ENCODE measurements around the gene CNN2. TPM values are rescaled to one million over a fixed set of nuclear protein-coding genes. Genes with fewer than 3 reads are reported as not detected.

The CNN2 gene
- total RNA-seq, 5 donors from 2014 or later (not counting 1 experiment from before 2014, with no cell fraction given): 239 to 385 (median 314) TPM

DNA sequence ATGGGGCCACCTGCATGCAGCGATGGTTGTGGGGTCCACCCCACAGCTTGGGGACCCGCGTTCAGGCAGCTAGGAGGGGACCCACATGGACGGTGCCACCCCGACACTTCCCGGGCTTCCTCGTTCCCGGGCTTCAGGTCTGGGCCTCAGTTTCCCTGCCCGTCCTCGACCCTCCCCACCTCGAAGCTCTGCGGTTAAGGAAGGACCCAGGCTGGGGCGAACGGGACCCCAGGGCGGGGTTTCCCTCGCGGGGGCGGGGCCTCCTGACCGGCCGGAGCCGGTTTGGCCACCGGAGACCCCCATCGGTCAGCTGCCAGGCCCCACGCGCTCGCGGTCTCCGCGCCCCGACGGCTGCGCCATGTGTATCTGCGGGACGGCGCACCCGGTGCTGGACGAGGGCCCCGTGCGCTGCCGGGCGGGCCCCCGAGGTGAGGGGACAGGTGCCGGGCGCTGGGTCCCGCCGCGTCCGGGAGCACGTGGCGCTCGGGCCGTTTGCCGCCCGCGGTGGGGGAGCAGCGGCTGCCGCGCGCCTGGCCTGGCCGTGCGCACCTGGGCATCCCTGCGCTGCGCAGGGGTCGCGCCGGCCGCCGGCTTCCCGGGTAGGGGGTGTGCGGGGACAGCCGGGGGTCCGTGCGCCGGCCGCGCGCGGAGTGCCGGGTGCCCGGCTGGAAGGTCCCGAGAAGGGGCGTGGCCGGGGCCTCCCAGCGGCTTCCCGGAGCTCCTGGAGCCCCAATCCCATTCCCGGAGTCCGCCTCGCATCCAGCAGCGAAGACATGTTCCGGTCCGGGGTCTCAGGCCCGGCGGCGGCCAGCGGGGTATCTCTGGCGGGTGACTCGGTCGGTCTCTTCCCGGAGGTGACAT is 44.8 kb downstream of the CNN2 start:
- DNase-seq: no peak
- H3K4me3 ChIP-seq (ENCODE audit: control insufficient read depth in 1 of 2, extremely low read depth in 1 of 2, low read length in 1 of 2): no peak overlapping the region
- H3K4me3 Mint-ChIP-seq: peak overlapping the region; percentile 73 to 90 (median 75)
- no peak for ATAC-seq (replicated peaks in 1 of 4)
- WGBS (ENCODE audit: insufficient coverage): 91% methylated on average over 87 of the region's 99 CpGs
- POLR2A ChIA-PET: interaction anchor here in 1 of 2 donors (0.6 kb wide), 1 partner anchor 42 kb away, joined by 3 read pairs; no protein-coding TSS in a partner anchor
- H3K4me1 ChIP-seq (ENCODE audit: control insufficient read depth in 1 of 2, extremely low read depth in 1 of 2, insufficient read depth in 2 of 2, low read length in 2 of 2): peaks cover 49 to 84% of the 10 kb centered on the region in 2 experiments
- CTCF ChIA-PET: no interaction called here
- H3K27ac Mint-ChIP-seq: peak overlapping the region; percentile 95 to 96
- H3K27me3 ChIP-seq (replicated peaks in 1 of 2; ENCODE audit: control insufficient read depth in 2 of 2, extremely low read depth in 1 of 2, insufficient read depth in 2 of 2, low read length in 1 of 2): no peaks in the 10 kb centered on the region
- H3K36me3 ChIP-seq (ENCODE audit: control insufficient read depth in 2 of 2, extremely low read depth in 1 of 2, insufficient read depth in 1 of 2, low read length in 1 of 2): peaks cover 10 to 73% of the 10 kb centered on the region in 2 donors
- peaks cover 48 to 61% (median 56%) of the 10 kb centered on the region in 3 donors for H3K4me1 Mint-ChIP-seq
- H3K27ac ChIP-seq (ENCODE audit: low read length): peak overlapping the region; percentile 25
- H3K36me3 Mint-ChIP-seq: peaks cover 28% of the 10 kb centered on the region
- no peaks in the 10 kb centered on the region for H3K27me3 Mint-ChIP-seq
- no peaks in the 10 kb centered on the region for H3K9me3 Mint-ChIP-seq
- H3K9me3 ChIP-seq: no peaks in the 10 kb centered on the region

GRCh38 chr19:1072371-1073015 is 46.1 kb downstream of the CNN2 start:
- Mint-ChIP-seq H3K4me3 (peak overlapping the region; percentile 73 to 79 (median 75)), H3K27me3 (no peaks in the 10 kb centered on the region), H3K27ac (peak overlapping the region; percentile 90 to 96), H3K4me1 (peaks cover 58 to 63% (median 61%) of the 10 kb centered on the region in 3 donors), H3K9me3 (no peaks in the 10 kb centered on the region), H3K36me3 (peaks cover 33% of the 10 kb centered on the region)
- no peaks in the 10 kb centered on the region for H3K9me3 ChIP-seq
- H3K27me3 ChIP-seq (replicated peaks in 1 of 2; ENCODE audit: control insufficient read depth in 2 of 2, extremely low read depth in 1 of 2, insufficient read depth in 2 of 2, low read length in 1 of 2): no peaks in the 10 kb centered on the region
- ATAC-seq (replicated peaks in 1 of 4): no peak
- POLR2A ChIA-PET: interaction anchor here in 1 of 2 donors (0.5 kb wide), 1 partner anchor 9 kb away, joined by 4 read pairs; no protein-coding TSS in a partner anchor
- peaks cover 50 to 90% of the 10 kb centered on the region in 2 experiments for H3K4me1 ChIP-seq (ENCODE audit: control insufficient read depth in 1 of 2, extremely low read depth in 1 of 2, insufficient read depth in 2 of 2, low read length in 2 of 2)
- CTCF ChIA-PET: interaction anchor here in 1 of 2 donors (0.5 kb wide), 1 partner anchor 122 kb away, joined by 13 read pairs; no protein-coding TSS in a partner anchor
- no peak overlapping the region for H3K4me3 ChIP-seq (ENCODE audit: control insufficient read depth in 1 of 2, extremely low read depth in 1 of 2, low read length in 1 of 2)
- WGBS (ENCODE audit: insufficient coverage): no CpG with 5 or more reads among the region's 11 CpGs
- H3K36me3 ChIP-seq (ENCODE audit: control insufficient read depth in 2 of 2, extremely low read depth in 1 of 2, insufficient read depth in 1 of 2, low read length in 1 of 2): peaks cover 10 to 77% of the 10 kb centered on the region in 2 donors
- H3K27ac ChIP-seq (ENCODE audit: low read length): peak overlapping the region; percentile 19
- DNase-seq: no peak

DNA sequence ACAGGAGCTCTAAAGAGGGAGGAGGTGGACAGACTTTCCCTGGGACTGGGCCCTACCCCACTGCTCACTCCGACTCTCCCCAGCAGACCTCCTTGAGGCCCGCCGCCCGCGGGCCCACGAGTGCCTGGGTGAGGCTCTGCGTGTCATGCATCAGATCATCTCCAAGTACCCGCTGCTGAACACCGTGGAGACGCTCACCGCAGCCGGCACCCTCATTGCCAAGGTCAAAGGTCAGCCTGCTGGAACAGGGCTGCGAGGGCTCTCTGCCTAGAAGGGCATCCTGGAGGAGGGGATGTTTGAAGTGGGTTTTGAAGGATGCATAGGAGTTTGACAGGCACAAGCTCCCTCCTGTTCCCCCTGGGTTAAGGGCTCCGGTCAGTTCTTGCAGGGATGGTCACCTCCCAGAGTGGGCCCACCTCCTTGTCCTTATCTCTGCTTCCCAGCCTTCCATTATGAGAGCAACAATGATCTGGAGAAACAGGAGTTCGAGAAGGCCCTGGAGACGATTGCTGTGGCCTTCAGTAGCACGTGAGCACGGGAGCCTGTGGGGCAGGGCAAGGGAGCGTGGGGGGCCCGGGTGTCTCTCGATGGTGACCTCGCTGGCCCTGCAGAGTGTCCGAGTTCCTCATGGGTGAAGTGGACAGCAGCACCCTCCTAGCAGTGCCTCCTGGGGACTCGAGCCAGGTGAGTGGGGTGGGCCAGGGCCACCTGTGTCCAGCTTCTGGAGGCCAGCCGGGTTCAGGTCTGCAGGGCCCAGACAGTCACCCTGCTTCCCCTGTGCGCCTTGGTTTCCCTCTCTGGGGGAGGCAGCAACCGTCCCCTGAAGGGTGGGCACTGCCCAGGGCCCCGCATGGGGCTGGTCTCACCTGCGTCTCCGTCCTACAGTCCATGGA is 46.9 kb downstream of the CNN2 start:
- H3K4me1 Mint-ChIP-seq: peaks cover 58 to 65% (median 63%) of the 10 kb centered on the region in 3 donors
- peaks cover 10 to 81% of the 10 kb centered on the region in 2 donors for H3K36me3 ChIP-seq (ENCODE audit: control insufficient read depth in 2 of 2, extremely low read depth in 1 of 2, insufficient read depth in 1 of 2, low read length in 1 of 2)
- WGBS (ENCODE audit: insufficient coverage): 87% methylated on average over 23 of the region's 30 CpGs
- no peaks in the 10 kb centered on the region for H3K9me3 Mint-ChIP-seq
- H3K27me3 ChIP-seq (replicated peaks in 1 of 2; ENCODE audit: control insufficient read depth in 2 of 2, extremely low read depth in 1 of 2, insufficient read depth in 2 of 2, low read length in 1 of 2): no peaks in the 10 kb centered on the region
- POLR2A ChIA-PET: no interaction called here
- ATAC-seq (replicated peaks in 1 of 4): no peak
- H3K4me3 Mint-ChIP-seq: peak overlapping the region in 2 of 3 donors; percentile 24 to 79
- peak overlapping the region; percentile 90 to 96 for H3K27ac Mint-ChIP-seq
- H3K4me3 ChIP-seq (ENCODE audit: control insufficient read depth in 1 of 2, extremely low read depth in 1 of 2, low read length in 1 of 2): no peak overlapping the region
- H3K4me1 ChIP-seq (ENCODE audit: control insufficient read depth in 1 of 2, extremely low read depth in 1 of 2, insufficient read depth in 2 of 2, low read length in 2 of 2): peaks cover 50 to 95% of the 10 kb centered on the region in 2 experiments
- CTCF ChIA-PET: no interaction called here
- DNase-seq: peak in 2 of 35 experiments; percentile 22 to 39
- H3K27me3 Mint-ChIP-seq: no peaks in the 10 kb centered on the region
- no peaks in the 10 kb centered on the region for H3K9me3 ChIP-seq
- peaks cover 37% of the 10 kb centered on the region for H3K36me3 Mint-ChIP-seq
- peak overlapping the region; percentile 19 for H3K27ac ChIP-seq (ENCODE audit: low read length)

DNA sequence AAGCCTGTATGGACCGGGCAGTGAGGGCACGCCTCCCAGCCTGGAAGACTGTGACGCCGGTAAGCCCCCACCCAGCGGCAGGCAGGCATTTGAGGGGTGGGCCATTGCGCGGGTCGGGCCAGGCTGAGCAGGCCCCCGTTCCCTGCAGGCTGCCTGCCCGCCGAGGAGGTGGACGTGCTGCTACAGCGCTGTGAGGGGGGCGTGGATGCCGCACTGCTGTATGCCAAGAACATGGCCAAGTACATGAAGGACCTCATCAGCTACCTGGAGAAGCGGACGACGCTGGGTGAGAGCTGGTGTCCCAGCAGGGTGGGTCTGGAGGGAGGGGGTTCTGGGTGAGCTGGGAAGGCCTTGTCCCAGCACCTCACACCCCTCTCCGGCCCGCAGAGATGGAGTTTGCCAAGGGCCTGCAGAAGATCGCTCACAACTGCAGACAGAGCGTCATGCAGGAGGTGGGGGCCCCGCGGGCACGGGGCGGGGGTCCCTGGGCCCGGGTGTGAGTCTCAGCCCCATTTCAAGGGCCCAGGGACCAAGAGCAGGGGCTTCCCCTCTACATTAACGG is 47.6 kb downstream of the CNN2 start:
- peak overlapping the region; percentile 19 for H3K27ac ChIP-seq (ENCODE audit: low read length)

GRCh38 chr19:1074544-1075283 is 48.3 kb downstream of the CNN2 start:
- peak overlapping the region; percentile 93 for H3K27ac ChIP-seq (ENCODE audit: low read length)
- no peaks in the 10 kb centered on the region for H3K9me3 ChIP-seq
- Mint-ChIP-seq H3K36me3 (peaks cover 30% of the 10 kb centered on the region), H3K4me3 (peak overlapping the region; percentile 73 to 88 (median 77)), H3K27ac (peak overlapping the region; percentile 96 to 99), H3K27me3 (no peaks in the 10 kb centered on the region), H3K9me3 (no peaks in the 10 kb centered on the region), H3K4me1 (peaks cover 46 to 60% (median 53%) of the 10 kb centered on the region in 3 donors)
- H3K4me3 ChIP-seq (ENCODE audit: control insufficient read depth in 1 of 2, extremely low read depth in 1 of 2, low read length in 1 of 2): peak overlapping the region; percentile 37 to 49
- peaks cover 56 to 94% of the 10 kb centered on the region in 2 experiments for H3K4me1 ChIP-seq (ENCODE audit: control insufficient read depth in 1 of 2, extremely low read depth in 1 of 2, insufficient read depth in 2 of 2, low read length in 2 of 2)
- WGBS (ENCODE audit: insufficient coverage): under 1% methylated on average over 34 of the region's 54 CpGs
- H3K27me3 ChIP-seq (replicated peaks in 1 of 2; ENCODE audit: control insufficient read depth in 2 of 2, extremely low read depth in 1 of 2, insufficient read depth in 2 of 2, low read length in 1 of 2): no peaks in the 10 kb centered on the region
- peaks cover 17 to 75% of the 10 kb centered on the region in 2 donors for H3K36me3 ChIP-seq (ENCODE audit: control insufficient read depth in 2 of 2, extremely low read depth in 1 of 2, insufficient read depth in 1 of 2, low read length in 1 of 2)
- CTCF ChIA-PET: interaction anchor here (0.5 to 2.2 kb wide), 4 partner anchors 10 to 283 kb away, joined by 3 to 11 read pairs (median 5); no protein-coding TSS in a partner anchor
- peak; percentile 48 to 60 (median 55) for ATAC-seq (replicated peaks in 1 of 4)
- POLR2A ChIA-PET: interaction anchor here (0.5 to 2.3 kb wide), 11 partner anchors 8 to 794 kb away, joined by 3 to 24 read pairs (median 5); partner anchors contain the start of genes ARHGAP45 (in 1 of the 2), CIRBP (in 1 of the 2) and RNU6-2 (in 1 of the 2)
- peak; percentile 88 to 99 (median 95) for DNase-seq

More for the DNA sequence above, 47.6 kb downstream of the CNN2 start:
- Mint-ChIP-seq H3K4me3 (peak overlapping the region; percentile 56 to 79 (median 62)), H3K27me3 (no peaks in the 10 kb centered on the region), H3K4me1 (peaks cover 52 to 61% (median 57%) of the 10 kb centered on the region in 3 donors), H3K36me3 (peaks cover 31% of the 10 kb centered on the region), H3K27ac (peak overlapping the region; percentile 90), H3K9me3 (no peaks in the 10 kb centered on the region)
- H3K4me1 ChIP-seq (ENCODE audit: control insufficient read depth in 1 of 2, extremely low read depth in 1 of 2, insufficient read depth in 2 of 2, low read length in 2 of 2): peaks cover 53 to 94% of the 10 kb centered on the region in 2 experiments
- H3K36me3 ChIP-seq (ENCODE audit: control insufficient read depth in 2 of 2, extremely low read depth in 1 of 2, insufficient read depth in 1 of 2, low read length in 1 of 2): peaks cover 10 to 75% of the 10 kb centered on the region in 2 donors
- ATAC-seq (replicated peaks in 1 of 4): peak in 3 of 4 experiments; percentile 0 to 2 (median 1)
- CTCF ChIA-PET: interaction anchor here (0.5 to 2.2 kb wide), 2 partner anchors 9 to 283 kb away, joined by 5 to 11 read pairs; no protein-coding TSS in a partner anchor
- H3K27me3 ChIP-seq (replicated peaks in 1 of 2; ENCODE audit: control insufficient read depth in 2 of 2, extremely low read depth in 1 of 2, insufficient read depth in 2 of 2, low read length in 1 of 2): no peaks in the 10 kb centered on the region
- DNase-seq: no peak
- H3K9me3 ChIP-seq: no peaks in the 10 kb centered on the region
- POLR2A ChIA-PET: interaction anchor here (0.5 to 2.3 kb wide), 7 partner anchors 11 to 195 kb away, joined by 3 to 24 read pairs (median 6); partner anchors contain the start of genes CIRBP (in 1 of the 2) and RNU6-2 (in 1 of the 2)
- 64% methylated on average over 12 of the region's 28 CpGs for WGBS (ENCODE audit: insufficient coverage)
- peak overlapping the region in 1 of 2 donors; percentile 37 for H3K4me3 ChIP-seq (ENCODE audit: control insufficient read depth in 1 of 2, extremely low read depth in 1 of 2, low read length in 1 of 2)

Data from T-cell (primary cell).